GM19239 (cell line): Measurements from ENCODE around the gene MTF2.
A peak's percentile ranks its signal among the peaks of the same experiment; 100 is the strongest.
"Not testable (repeated sequence)": the region's sequence is repeated elsewhere in the genome, so short reads cannot be mapped to it uniquely, and the experiment has no call there.

Experiments used
- DNase-seq: peaks from one replicate; pipeline ENCODE4 v3.0.0; 2011; ENCODE audit warnings: low spot score; ENCODE audit not compliant: insufficient read length
- FAIRE-seq: peaks from 2 replicates; lab custom pipeline; 2011; peaks lifted over from hg19 to GRCh38; lab: Jason Lieb, UNC

MTF2 gene

GRCh38 chr1:93137604-93138292, 58.7 kb downstream of the MTF2 start:
- FAIRE-seq (no peak), DNase-seq (no peak)

GRCh38 chr1:93140106-93140505, 61.0 kb downstream of the MTF2 start:
- FAIRE-seq (no peak), DNase-seq (no peak)

- FAIRE-seq, result no peak
Measured at GRCh38 chr1:93142161-93142560, 63.1 kb downstream of the MTF2 start.

GRCh38 chr1:93143136-93143535, 64.1 kb downstream of the MTF2 start:
- FAIRE-seq (no peak), DNase-seq (no peak)

More at GRCh38 chr1:93142161-93142560, 63.1 kb downstream of the MTF2 start:
- no peak for DNase-seq

GRCh38 chr1:93143769-93144168, 64.7 kb downstream of the MTF2 start:
- FAIRE-seq (no peak), DNase-seq (no peak)

- DNase-seq (no peak), FAIRE-seq (no peak)
Measured at GRCh38 chr1:93148001-93148400, 68.9 kb downstream of the MTF2 start.

- no peak for FAIRE-seq
- no peak for DNase-seq
Measured at GRCh38 chr1:93150729-93151128, 71.6 kb downstream of the MTF2 start.

- FAIRE-seq (no peak), DNase-seq (no peak)
Measured at GRCh38 chr1:93151474-93151873, 72.4 kb downstream of the MTF2 start.

GRCh38 chr1:93152835-93153234, 73.8 kb downstream of the MTF2 start:
- DNase-seq, result no peak
- FAIRE-seq, result no peak

GRCh38 chr1:93154898-93155297, 75.8 kb downstream of the MTF2 start:
- no peak for FAIRE-seq
- DNase-seq, result no peak

GRCh38 chr1:93155335-93155734, 76.3 kb downstream of the MTF2 start:
- FAIRE-seq (no peak), DNase-seq (no peak)

- FAIRE-seq, result no peak
- no peak for DNase-seq
Measured at GRCh38 chr1:93159337-93159736, 80.3 kb downstream of the MTF2 start.

- FAIRE-seq, result not testable (repeated sequence)
Measured at GRCh38 chr1:93163314-93163713, 84.2 kb downstream of the MTF2 start.

GRCh38 chr1:93164816-93165215, 85.7 kb downstream of the MTF2 start:
- DNase-seq, result no peak
- no peak for FAIRE-seq

More at GRCh38 chr1:93163314-93163713, 84.2 kb downstream of the MTF2 start:
- not testable (repeated sequence) for DNase-seq

GRCh38 chr1:93165895-93166294, 86.8 kb downstream of the MTF2 start:
- FAIRE-seq, result not testable (repeated sequence)

GRCh38 chr1:93167006-93167405, 87.9 kb downstream of the MTF2 start:
- FAIRE-seq (no peak), DNase-seq (no peak)

More at GRCh38 chr1:93165895-93166294, 86.8 kb downstream of the MTF2 start:
- not testable (repeated sequence) for DNase-seq

GRCh38 chr1:93170141-93170678, 91.1 kb downstream of the MTF2 start:
- not testable (repeated sequence) for FAIRE-seq, DNase-seq

- no peak for FAIRE-seq
- no peak for DNase-seq
Measured at GRCh38 chr1:93171549-93172034, 92.5 kb downstream of the MTF2 start.

GRCh38 chr1:93172778-93173177, 93.7 kb downstream of the MTF2 start:
- DNase-seq, result no peak
- FAIRE-seq, result no peak

- DNase-seq, result not testable (repeated sequence)
Measured at GRCh38 chr1:93174638-93175037, 95.6 kb downstream of the MTF2 start.

GRCh38 chr1:93177991-93178390, 98.9 kb downstream of the MTF2 start:
- DNase-seq (no peak), FAIRE-seq (no peak)

More at GRCh38 chr1:93174638-93175037, 95.6 kb downstream of the MTF2 start:
- not testable (repeated sequence) for FAIRE-seq

GRCh38 chr1:93178418-93178817, 99.3 kb downstream of the MTF2 start:
- peak; percentile 28 for FAIRE-seq
- no peak for DNase-seq
